Glomerular visceral epithelial cell (primary cell): ENCODE results near the gene CUL3.

Source experiments
- DNase-seq: peaks from one replicate; pipeline ENCODE4 v3.0.0-alpha.2; 2016; ENCODE audit errors: extremely low spot score

Gene CUL3

GRCh38 chr2:224472137-224472536 lies 113.0 kb downstream of the CUL3 start:
- no peak for DNase-seq

DNA sequence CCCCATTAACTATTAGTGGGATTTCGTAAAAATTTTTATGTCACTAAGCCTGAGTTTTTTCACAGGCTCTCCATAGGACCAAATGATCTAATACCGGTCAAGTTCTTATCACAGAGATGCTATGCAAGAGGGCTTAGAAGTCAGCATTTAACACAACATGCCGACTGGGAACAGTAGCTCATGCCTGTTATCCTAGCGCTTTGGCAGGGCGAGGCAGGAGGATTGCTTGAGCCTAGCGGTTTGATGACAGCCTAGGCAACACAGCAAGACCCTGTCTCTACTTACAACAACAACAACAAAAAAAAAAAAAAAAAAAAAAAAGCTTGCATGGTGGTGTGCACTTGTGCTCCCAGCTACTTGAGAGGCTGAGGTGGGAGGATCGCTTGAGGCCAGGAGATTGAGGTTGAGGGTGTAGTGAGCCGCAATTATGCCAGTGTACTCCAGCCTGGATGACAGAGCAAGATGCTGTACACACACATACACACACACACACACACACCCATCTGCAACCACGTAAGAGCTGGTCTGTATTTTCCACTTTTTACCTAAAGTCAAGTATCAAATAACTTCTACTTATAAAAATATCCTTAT lies 115.7 kb downstream of the CUL3 start:
- DNase-seq, result no peak

DNA sequence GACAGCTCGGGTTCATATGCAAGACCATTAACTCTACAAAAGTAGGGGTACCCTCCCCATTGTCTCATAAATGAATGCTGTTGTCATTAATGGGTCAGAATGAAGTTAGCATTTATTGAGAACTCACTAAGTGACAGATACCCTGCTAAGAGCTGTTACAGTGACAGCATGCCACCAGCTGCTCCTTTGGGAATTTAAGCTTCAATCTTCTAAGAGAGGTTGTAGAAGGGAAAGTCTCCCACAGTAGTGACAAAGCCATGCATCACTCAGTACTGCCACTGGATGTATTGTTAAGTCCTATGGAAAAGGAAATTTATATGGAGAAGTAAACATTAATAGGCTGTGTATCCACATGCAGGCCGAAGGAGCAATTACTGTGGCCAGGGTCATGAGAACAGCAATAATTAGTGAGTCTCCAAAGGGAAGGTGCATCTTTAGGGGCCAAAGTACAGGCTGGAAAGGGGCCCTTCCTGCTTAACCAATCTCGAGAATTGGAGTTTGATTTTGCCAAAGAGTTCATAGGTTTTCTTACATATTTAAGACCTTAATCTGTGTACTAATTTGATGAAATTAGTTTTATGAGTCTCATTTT lies 118.8 kb downstream of the CUL3 start:
- DNase-seq, result no peak

DNA sequence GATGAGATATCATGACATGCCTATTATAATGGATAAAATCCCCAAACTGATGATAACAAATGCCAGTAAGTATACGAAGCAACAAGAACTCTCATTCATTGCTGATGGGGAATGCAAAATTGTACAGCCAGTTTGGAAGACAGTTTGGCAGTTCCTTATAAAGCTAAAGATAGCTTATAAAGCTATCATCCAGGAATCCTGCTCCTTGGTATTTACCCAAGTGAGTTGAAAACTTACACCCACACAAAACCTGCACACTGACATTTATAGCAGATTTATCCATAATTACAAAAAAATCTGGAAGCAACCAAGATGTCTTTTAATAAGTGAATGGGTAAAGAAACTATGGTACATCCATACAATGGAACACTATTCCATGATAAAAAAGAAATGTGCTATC lies 123.8 kb downstream of the CUL3 start:
- no peak for DNase-seq

DNA sequence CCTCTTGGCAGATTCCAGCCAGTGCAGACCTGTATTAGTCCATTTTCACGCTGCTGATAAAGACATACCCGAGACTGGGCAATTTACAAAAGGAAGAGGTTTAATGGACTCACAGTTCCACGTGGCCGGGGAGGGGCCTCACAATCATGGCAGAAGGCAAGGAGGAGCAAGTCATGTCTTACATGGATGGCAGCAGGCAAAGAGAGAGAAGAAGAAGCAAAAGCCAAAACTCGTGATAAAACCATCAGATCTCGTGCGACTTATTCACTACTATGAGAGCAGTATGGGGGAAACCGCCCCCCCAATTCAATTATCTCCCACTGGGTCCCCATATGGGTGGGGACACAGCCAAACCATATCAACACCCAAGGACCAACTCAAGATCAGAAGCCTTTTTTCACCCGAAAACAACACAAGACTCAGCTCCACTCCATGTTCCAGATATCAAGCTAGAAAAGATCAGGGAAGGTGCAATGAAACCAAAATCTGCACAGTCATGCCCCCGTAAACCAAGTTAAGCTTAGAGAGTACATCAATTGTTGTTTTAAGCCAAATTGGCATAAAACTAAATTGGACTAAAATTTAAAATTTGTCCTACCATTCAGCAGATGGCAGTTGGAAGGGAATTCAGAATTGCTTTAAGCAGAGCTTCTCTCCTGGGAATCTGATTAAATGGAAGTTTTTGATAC lies 127.6 kb downstream of the CUL3 start:
- DNase-seq, result no peak

- no peak for DNase-seq
Measured at GRCh38 chr2:224453892-224454291, 131.3 kb downstream of the CUL3 start.

- DNase-seq, result no peak
Measured at GRCh38 chr2:224449212-224450147, 135.7 kb downstream of the CUL3 start.

DNA sequence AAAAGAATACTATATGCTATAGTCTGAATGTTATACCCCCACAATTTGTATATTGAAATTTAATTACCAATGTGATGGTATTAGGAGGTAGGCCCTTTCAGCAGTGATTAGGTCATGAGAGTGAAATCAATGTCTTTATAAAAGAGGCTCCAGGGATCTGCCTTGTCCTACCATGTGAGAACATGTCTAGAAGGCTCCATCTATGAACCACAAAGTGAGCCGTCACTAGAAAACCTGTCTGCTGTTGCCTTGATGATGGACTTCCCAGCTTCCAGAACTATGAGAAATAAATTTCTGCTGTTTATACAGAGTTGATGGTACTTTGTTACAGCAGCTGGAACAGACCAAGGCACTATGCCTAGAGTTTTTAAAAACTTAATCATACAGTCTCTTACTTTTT lies 136.9 kb downstream of the CUL3 start:
- DNase-seq, result no peak

DNA sequence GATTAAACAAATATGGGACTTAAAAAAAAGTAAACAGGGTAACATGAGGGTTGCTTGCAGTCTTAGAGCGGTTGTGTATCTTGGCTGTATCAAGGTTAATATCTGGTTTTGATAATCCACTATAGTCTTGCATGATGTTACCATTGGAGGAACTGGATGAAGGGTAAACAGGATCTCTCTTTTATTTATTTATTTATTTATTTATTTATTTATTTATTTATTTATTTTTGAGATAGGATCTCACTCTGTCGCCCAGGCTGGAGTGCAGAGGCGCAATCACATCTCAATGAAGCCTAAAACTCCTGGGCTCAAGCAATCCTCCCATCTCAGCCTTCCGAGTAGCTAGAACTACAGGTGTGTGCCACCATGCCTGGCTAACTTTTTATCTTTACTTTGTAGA lies 140.4 kb downstream of the CUL3 start:
- no peak for DNase-seq

DNA sequence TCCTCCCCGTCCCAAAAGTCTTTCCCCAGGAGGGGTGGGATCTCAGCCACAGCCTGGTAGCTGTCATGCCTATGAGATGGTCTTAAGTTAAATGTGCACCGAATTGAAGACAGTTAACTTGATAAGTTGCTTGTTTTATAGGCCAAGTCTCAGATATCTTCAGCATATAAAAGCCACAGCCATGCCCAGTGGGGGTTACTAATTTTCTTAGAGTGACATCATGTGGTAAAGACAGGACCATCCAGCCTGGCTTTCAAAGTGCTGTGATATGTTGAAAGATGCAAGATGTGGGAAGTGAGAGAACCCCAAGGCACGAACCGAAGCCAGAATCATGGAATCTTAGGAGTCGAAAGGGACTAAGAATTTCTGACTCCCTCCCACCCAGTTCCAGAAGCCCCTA lies 141.1 kb downstream of the CUL3 start:
- DNase-seq, result no peak

DNA sequence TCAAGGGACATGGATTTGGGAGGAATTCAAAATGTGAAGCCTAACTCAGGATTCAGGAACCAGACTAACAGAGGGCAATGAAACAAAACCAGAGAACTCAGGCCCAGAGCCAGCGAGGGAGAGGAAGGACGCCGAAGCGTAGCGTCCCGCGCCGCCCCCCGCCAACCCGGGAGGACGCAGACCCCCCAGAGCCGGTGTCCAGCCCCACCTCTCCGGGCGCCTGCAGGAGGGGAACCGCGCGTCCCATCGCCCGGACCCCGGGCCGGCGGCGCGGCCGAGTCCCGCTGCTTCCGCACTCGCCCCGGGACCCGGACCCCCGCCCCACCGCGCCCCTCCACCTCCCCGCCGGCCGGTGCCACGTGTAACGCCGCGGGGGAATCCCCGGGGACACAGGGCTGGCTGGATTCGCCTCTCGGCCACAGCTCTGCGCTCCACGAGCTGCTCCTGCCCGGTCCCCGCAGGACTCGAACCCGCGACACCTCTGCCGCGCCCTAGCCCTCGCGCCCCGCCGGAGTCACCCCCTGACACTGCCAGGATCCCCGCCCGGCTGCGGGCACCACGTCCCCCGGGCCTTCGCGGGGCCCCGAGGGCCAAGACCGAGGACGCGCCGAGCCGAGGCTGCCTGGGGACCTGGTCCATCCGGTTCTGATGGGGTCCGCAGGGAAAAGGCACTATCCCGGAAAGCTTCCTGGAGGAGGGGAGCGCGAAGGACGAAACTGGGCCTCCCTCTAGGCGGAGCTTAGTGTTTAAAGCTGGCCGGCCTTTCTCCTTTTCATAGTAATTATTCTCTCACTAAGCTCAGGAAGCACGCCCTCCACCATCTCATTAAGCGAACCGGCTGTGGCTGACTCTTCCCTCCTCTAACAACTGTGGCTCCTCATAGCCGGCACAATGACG lies 142.8 kb downstream of the CUL3 start:
- DNase-seq, result no peak

- no peak for DNase-seq
Measured at GRCh38 chr2:224440988-224441387, 144.2 kb downstream of the CUL3 start.

- no peak for DNase-seq
Measured at GRCh38 chr2:224438726-224439125, 146.4 kb downstream of the CUL3 start.

GRCh38 chr2:224436634-224437033 lies 148.5 kb downstream of the CUL3 start:
- no peak for DNase-seq

GRCh38 chr2:224434618-224435017 lies 150.5 kb downstream of the CUL3 start:
- DNase-seq, result no peak

DNA sequence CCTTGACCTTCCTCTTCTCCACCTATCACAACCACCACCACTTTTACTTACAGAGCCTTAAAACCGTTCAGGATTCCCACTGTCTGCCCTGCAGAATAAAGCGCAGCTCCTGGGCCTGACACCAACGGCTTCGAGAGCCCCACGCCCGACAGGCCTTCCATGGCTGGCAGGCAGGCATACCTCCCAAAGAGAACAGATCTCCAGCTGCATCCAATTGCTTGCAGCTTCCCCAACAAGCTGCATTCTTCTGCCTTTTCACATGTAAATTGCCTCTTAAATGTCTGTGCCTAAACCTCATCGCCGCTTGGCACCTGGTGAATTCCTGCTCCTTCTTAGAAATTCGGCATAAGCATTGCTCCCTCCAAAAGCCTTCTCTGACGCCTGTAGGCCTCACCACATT lies 151.7 kb downstream of the CUL3 start:
- no peak for DNase-seq

DNA sequence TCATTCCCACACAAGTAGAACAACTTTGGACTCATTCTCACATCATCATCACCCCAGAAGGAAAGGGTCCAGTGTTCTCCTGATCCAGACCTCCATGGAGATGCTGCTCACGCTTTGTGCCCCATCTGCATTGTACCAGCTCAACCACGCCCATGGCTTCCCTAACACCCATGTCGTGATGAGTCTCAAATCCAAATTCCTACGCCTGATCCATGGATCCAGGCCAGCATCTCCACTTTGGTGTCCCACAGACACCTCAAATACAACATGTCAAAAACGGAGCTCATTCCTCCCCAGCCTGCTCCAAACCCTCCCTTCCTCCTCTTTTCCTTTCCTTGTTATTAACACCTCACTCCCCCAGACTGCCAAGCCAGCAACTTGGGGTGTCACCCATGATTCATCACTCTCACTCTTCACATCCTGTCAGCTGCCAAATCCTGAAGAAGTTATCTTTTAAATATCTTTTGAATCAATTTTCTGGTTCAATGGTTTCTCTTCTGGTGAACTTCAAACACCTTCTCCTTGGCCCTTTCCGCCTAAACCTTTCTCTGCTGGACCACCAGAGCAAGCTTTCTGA lies 153.1 kb downstream of the CUL3 start:
- peak; percentile 7 for DNase-seq

GRCh38 chr2:224429441-224429810 lies 155.7 kb downstream of the CUL3 start:
- DNase-seq, result no peak

DNA sequence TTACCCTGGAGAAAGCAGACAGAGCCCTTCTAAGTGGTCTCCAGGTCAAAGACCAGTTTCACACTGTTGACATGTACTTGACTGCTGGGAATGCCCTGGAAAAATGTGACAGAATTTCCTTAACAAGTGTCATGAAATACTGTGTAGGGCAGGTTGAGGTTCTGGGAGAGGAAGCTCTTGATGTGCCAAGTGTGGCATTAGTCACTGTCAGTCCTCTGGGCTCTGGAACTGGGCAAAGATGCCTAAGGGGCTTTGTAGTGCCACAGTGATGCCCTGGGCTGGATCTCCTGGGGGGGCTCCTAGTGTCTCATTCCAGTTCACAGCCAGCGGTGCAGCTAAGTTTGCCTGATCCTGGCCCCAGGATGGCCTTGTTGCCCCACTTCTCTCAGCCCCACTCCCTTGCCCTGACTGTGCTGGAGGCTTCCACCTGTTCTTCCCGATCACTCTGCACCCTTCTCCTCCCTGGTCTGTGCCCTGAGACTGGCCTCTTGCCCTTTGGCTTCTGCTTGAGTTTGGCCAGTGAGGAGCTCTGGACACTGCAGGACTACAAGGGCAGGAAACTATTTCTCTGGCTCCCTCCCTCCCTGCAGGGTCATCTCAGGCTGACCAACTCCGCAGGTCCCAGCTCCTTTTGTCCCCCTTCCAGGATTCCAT lies 156.2 kb downstream of the CUL3 start:
- DNase-seq, result no peak

DNA sequence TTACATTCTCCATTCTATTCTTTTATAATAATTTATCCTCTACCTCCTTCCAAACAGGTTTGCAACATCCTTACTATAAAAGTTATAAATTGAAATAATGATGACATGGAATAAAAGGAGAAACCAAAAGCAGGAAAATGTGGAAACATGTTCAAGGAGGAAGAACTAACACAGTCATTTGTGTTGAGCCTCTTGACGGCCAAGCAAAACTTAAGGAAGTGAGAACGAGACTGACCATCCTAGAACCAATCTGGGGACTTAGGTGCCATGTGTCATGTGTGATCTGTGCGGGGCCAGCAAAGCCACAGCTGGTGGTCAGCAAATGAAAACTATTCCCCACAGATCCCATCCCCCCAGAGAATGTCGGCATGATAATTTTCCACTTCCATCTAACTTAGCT lies 157.7 kb downstream of the CUL3 start:
- no peak for DNase-seq

GRCh38 chr2:224426656-224427055 lies 158.5 kb downstream of the CUL3 start:
- no peak for DNase-seq
